Ishikawa (cell line): ENCODE results near the gene SMAD9.

Source experiments
- CEBPB ChIP-seq: IDR thresholded peaks from 2 replicates; pipeline ENCODE4 v1.6.1; 2012
- CREB1 ChIP-seq: IDR thresholded peaks from 2 replicates; pipeline ENCODE4 v1.6.1; 2012; ENCODE audit warnings: low read depth
- EGR1 ChIP-seq: IDR thresholded peaks from 2 replicates; pipeline ENCODE4 v1.6.1; 2012
- EP300 ChIP-seq: IDR thresholded peaks from 2 replicates; pipeline ENCODE4 v1.6.1; 2012; ENCODE audit warnings: borderline replicate concordance
- FOXM1 ChIP-seq: IDR thresholded peaks from 2 replicates; pipeline ENCODE4 v1.6.1; 2012; ENCODE audit warnings: low read depth, borderline replicate concordance
- MAX ChIP-seq: IDR thresholded peaks from 2 replicates; pipeline ENCODE4 v1.6.1; 2012
- NFIC ChIP-seq: IDR thresholded peaks from 2 replicates; pipeline ENCODE4 v1.6.1; 2012
- RAD21 ChIP-seq: IDR thresholded peaks from 2 replicates; pipeline ENCODE4 v1.6.1; 2012; ENCODE audit warnings: low read depth
- REST ChIP-seq: IDR thresholded peaks from 2 replicates; pipeline ENCODE4 v1.6.1; 2012; ENCODE audit warnings: low read depth, mild to moderate bottlenecking
- TAF1 ChIP-seq: IDR thresholded peaks from 2 replicates; pipeline ENCODE4 v1.6.1; 2012; ENCODE audit warnings: low read depth, mild to moderate bottlenecking
- TCF12 ChIP-seq: IDR thresholded peaks from 2 replicates; pipeline ENCODE4 v1.6.1; 2012; ENCODE audit warnings: low read depth
- TEAD4 ChIP-seq: IDR thresholded peaks from 2 replicates; pipeline ENCODE4 v1.6.1; 2012
- USF1 ChIP-seq: IDR thresholded peaks from 2 replicates; pipeline ENCODE4 v1.6.1; 2012
- YY1 ChIP-seq: IDR thresholded peaks from 2 replicates; pipeline ENCODE4 v1.6.1; 2012; ENCODE audit warnings: low read depth
- ZBTB7A ChIP-seq: IDR thresholded peaks from 2 replicates; pipeline ENCODE4 v1.6.1; 2012; ENCODE audit warnings: low read depth

The SMAD9 gene

GRCh38 chr13:36912973-36913372 is 7.1 kb downstream of the SMAD9 start:
- TF ChIP-seq NFIC (no peak), REST (no peak), TCF12 (no peak), TEAD4 (no peak), ZBTB7A (no peak), RAD21 (no peak), USF1 (no peak)

- TF ChIP-seq TEAD4 (no peak), ZBTB7A (no peak), MAX (no peak), CEBPB (no peak), TCF12 (no peak), TAF1 (no peak), FOXM1 (no peak), RAD21 (no peak), CREB1 (no peak), USF1 (no peak), EGR1 (no peak), NFIC (no peak)
Measured at GRCh38 chr13:36912369-36912768, 7.7 kb downstream of the SMAD9 start.

GRCh38 chr13:36910545-36910944 is 9.5 kb downstream of the SMAD9 start:
- no peak for TF ChIP-seq FOXM1
- TF ChIP-seq CREB1, result no peak
- TF ChIP-seq NFIC, result no peak
- no peak for TF ChIP-seq TEAD4
- no peak for TF ChIP-seq EGR1
- TF ChIP-seq REST, result no peak
- no peak for TF ChIP-seq USF1
- TF ChIP-seq CEBPB, result no peak
- TF ChIP-seq MAX, result no peak
- TF ChIP-seq RAD21, result no peak
- no peak for TF ChIP-seq ZBTB7A
- TF ChIP-seq TCF12, result no peak
- TF ChIP-seq EP300, result no peak
- TF ChIP-seq TAF1, result no peak
- TF ChIP-seq YY1, result no peak

GRCh38 chr13:36907821-36908220 is 12.2 kb downstream of the SMAD9 start:
- TF ChIP-seq REST (no peak), YY1 (no peak), TAF1 (no peak)

- TF ChIP-seq MAX (no peak), RAD21 (no peak), REST (no peak), TAF1 (no peak), NFIC (no peak), USF1 (no peak), EGR1 (no peak), CREB1 (no peak), CEBPB (no peak), TEAD4 (no peak), FOXM1 (no peak), YY1 (no peak), TCF12 (no peak), ZBTB7A (no peak), EP300 (no peak)
Measured at GRCh38 chr13:36907266-36907665, 12.8 kb downstream of the SMAD9 start.
